Neural progenitor cell (in vitro differentiated cells): ENCODE results near the gene CSF2.

Experiments
- EZH2 ChIP-seq: fragments of 200-600 bp; sonication (generic); IDR thresholded peaks from 2 replicates; pipeline ENCODE4 v1.6.1; 2017; ENCODE audit warnings: antibody characterized with exemption, mild to moderate bottlenecking, moderate library complexity
- EZH2phosphoT487 ChIP-seq: fragments of 200-600 bp; sonication (generic); IDR thresholded peaks from 2 replicates; pipeline ENCODE4 v1.6.1; 2017; ENCODE audit warnings: antibody characterized with exemption
- TF ChIP-seq, protein P1 (sequence below): fragments of 200-600 bp; sonication (generic); IDR thresholded peaks from 2 replicates; pipeline ENCODE4 v1.5.1; 2017; ENCODE audit warnings: antibody characterized with exemption, mild to moderate bottlenecking

- TF ChIP-seq EZH2phosphoT487 (no peak), EZH2 (no peak)
- TF ChIP-seq, protein P1, sequence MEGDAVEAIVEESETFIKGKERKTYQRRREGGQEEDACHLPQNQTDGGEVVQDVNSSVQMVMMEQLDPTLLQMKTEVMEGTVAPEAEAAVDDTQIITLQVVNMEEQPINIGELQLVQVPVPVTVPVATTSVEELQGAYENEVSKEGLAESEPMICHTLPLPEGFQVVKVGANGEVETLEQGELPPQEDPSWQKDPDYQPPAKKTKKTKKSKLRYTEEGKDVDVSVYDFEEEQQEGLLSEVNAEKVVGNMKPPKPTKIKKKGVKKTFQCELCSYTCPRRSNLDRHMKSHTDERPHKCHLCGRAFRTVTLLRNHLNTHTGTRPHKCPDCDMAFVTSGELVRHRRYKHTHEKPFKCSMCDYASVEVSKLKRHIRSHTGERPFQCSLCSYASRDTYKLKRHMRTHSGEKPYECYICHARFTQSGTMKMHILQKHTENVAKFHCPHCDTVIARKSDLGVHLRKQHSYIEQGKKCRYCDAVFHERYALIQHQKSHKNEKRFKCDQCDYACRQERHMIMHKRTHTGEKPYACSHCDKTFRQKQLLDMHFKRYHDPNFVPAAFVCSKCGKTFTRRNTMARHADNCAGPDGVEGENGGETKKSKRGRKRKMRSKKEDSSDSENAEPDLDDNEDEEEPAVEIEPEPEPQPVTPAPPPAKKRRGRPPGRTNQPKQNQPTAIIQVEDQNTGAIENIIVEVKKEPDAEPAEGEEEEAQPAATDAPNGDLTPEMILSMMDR, result no peak
Measured at GRCh38 chr5:132057498-132058255, 15.9 kb upstream of the CSF2 start.
